ENCODE results near the gene ZNF366.

DNA sequence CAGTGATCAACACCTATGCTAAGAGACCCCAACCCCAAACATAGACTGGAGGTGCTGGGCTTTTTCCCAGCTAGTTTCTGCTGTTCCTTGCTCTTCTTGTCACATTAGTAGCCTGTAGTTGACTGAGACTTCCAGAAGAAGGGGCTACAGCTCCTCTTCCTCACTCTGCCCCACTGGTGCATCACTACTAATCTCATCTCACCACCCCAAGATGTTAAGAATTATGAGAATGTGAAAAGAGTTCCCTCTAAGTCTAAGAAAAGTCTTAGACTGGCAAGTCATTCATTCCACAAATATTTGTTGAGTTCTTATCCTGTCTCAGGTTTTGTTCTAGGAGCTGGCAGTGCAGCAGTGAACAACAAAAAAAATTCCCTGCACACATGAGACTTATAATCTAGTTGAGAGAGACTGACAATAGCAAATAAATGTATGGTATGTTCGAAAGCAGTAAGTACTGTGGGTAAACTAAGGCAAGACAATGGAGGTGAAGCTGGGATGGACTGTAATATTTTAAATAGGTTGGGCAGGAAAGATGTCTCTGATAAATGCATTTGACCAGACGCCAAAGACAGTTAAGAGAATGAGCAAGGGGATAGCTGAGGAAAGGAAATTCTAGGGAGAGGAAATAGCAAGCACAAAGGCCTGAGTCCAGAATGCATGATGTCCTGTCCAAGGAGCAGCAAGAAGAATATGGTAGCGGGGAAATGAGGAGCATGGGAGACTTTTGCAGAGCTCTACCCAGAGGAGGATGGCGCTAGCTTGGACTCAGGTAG lies 94.7 kb downstream of the ZNF366 start:
- no peak for TF ChIP-seq HDGF (IDR thresholded peaks at IDR 0.05; ENCODE audit: borderline replicate concordance)
- TF ChIP-seq FOXM1 (IDR thresholded peaks at IDR 0.05; ENCODE audit: borderline replicate concordance), result no peak
- TF ChIP-seq ZNF384 (IDR thresholded peaks at IDR 0.05), result no peak
- no peak for TF ChIP-seq BHLHE40 (IDR thresholded peaks at IDR 0.05; ENCODE audit: borderline replicate concordance)

Data from HEK293T (cell line).